MCF 10A (cell line): ENCODE data around the gene CCDC141. TPM values are rescaled to one million over a fixed set of nuclear protein-coding genes. Genes with fewer than 3 reads are reported as not detected.

ENCODE experiments used
- BruUV-seq: library from RNA; stranded (reverse); fragments of 400-500 nt; replicated peaks from 2 replicates; lab custom pipeline; 2021; lab: Mats Ljungman, UMichigan
- CTCF ChIA-PET: fragments of 300-600 bp; sonication (Branson Sonifier 250); formaldehyde crosslinking; extraction: SDS; loops from one replicate; lab custom pipeline; 2021; ENCODE audit warnings: antibody characterized with exemption, inconsistent platforms; lab: Yijun Ruan, JAX
- POLR2A ChIA-PET: fragments of 300-600, 350-650 bp; sonication (Branson Sonifier 250); formaldehyde crosslinking; extraction: SDS; loops from one replicate; lab custom pipeline; 2020; ENCODE audit warnings: antibody characterized with exemption, inconsistent platforms; lab: Yijun Ruan, JAX
- DNase-seq: peaks from one replicate; pipeline ENCODE4 v3.0.0-alpha.2; 2018; ENCODE audit not compliant: unreplicated experiment
- H3K27ac Mint-ChIP-seq: one replicate; pipeline ENCODE4 v1.8.0; 2022; ENCODE audit warnings: mild to moderate bottlenecking, low read depth, mixed read lengths; ENCODE audit not compliant: unreplicated experiment
- H3K27me3 Mint-ChIP-seq: one replicate; pipeline ENCODE4 v1.8.0; 2022; ENCODE audit warnings: mixed read lengths; ENCODE audit not compliant: insufficient read depth, unreplicated experiment
- H3K36me3 Mint-ChIP-seq: one replicate; pipeline ENCODE4 v1.8.0; 2022; ENCODE audit warnings: mild to moderate bottlenecking, moderate library complexity, mixed read lengths; ENCODE audit not compliant: insufficient read depth, unreplicated experiment
- H3K4me1 Mint-ChIP-seq: one replicate; pipeline ENCODE4 v1.8.0; 2022; ENCODE audit warnings: mixed read lengths; ENCODE audit not compliant: insufficient read depth, unreplicated experiment
- H3K4me3 Mint-ChIP-seq: one replicate; pipeline ENCODE4 v1.8.0; 2022; ENCODE audit warnings: mild to moderate bottlenecking, moderate library complexity, mixed read lengths; ENCODE audit not compliant: unreplicated experiment
- H3K9me3 Mint-ChIP-seq: one replicate; pipeline ENCODE4 v1.8.0; 2022; ENCODE audit warnings: mixed read lengths; ENCODE audit not compliant: unreplicated experiment
- CTCF ChIP-seq: fragments of 200-600 bp; IDR thresholded peaks from one replicate; pipeline ENCODE4 v1.8.0; 2022; ENCODE audit warnings: antibody characterized with exemption, mild to moderate bottlenecking; ENCODE audit not compliant: unreplicated experiment
- intact Hi-C: fragments of 100-400 bp; cut with micrococcal nuclease; formaldehyde crosslinking; loops from 2 replicates; pipeline ENCODE4 v1.14.1; 2022
- total RNA-seq: library from RNA; stranded (reverse); gene quantifications from 2 replicates; pipeline ENCODE4 v1.2.3, GENCODE V29; 2022

Gene CCDC141
- total RNA-seq, 1 experiment from 2014 or later: not detected

GRCh38 chr2:178908810-178909209, 141.1 kb downstream of the CCDC141 start:
- H3K36me3 Mint-ChIP-seq: no peaks in the 10 kb centered on the region
- no TSS peak for BruUV-seq
- no peaks in the 10 kb centered on the region for H3K27me3 Mint-ChIP-seq
- no peak for TF ChIP-seq CTCF
- ChIA-PET CTCF (interaction anchor here (0.6 to 3.4 kb wide), 7 partner anchors 11 to 221 kb away, joined by 3 to 16 read pairs (median 3); no protein-coding TSS in a partner anchor), POLR2A (interaction anchor here (1.3 kb wide), 1 partner anchor 10 kb away, joined by 4 read pairs; no protein-coding TSS in a partner anchor)
- no peak for DNase-seq
- intact Hi-C loops: no loop called here
- no peak overlapping the region for H3K4me3 Mint-ChIP-seq
- no peak overlapping the region for H3K27ac Mint-ChIP-seq
- H3K4me1 Mint-ChIP-seq: peaks cover 16% of the 10 kb centered on the region
- H3K9me3 Mint-ChIP-seq: no peaks in the 10 kb centered on the region

DNA sequence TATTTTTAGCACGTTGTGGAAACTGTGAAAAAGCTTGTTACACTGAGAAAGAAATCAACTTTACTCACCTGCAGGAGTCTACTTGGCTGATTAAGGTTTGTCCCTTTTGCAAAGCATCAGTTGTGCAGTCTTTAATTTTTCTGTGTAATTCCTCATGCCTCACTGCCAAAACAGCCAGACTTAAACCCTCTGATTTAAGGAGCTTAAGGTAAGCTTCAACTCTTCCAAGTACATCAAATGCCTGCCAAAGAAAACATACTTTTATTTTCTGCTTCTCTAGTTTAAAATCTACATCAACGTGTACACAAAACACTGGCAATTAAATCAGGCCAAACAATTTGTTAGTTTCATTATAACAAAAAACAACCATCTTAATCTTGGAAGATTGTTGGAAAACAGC, 144.7 kb downstream of the CCDC141 start:
- H3K27me3 Mint-ChIP-seq: no peaks in the 10 kb centered on the region
- H3K27ac Mint-ChIP-seq: no peak overlapping the region
- BruUV-seq: no TSS peak
- ChIA-PET CTCF (interaction anchor here (0.7 to 2.9 kb wide), 8 partner anchors 8 to 143 kb away, joined by 3 to 18 read pairs (median 4); no protein-coding TSS in a partner anchor), POLR2A (no interaction called here)
- no peaks in the 10 kb centered on the region for H3K36me3 Mint-ChIP-seq
- intact Hi-C loops: no loop called here
- peaks cover 8% of the 10 kb centered on the region for H3K4me1 Mint-ChIP-seq
- no peak for TF ChIP-seq CTCF
- no peak overlapping the region for H3K4me3 Mint-ChIP-seq
- no peak for DNase-seq
- no peaks in the 10 kb centered on the region for H3K9me3 Mint-ChIP-seq

GRCh38 chr2:178899656-178900055, 150.3 kb downstream of the CCDC141 start:
- H3K9me3 Mint-ChIP-seq: no peaks in the 10 kb centered on the region
- ChIA-PET CTCF (interaction anchor here (0.8 to 1.9 kb wide), 3 partner anchors 9 to 85 kb away, joined by 3 to 6 read pairs (median 4); no protein-coding TSS in a partner anchor), POLR2A (no interaction called here)
- BruUV-seq: no TSS peak
- no peak for TF ChIP-seq CTCF
- H3K27me3 Mint-ChIP-seq: no peaks in the 10 kb centered on the region
- H3K36me3 Mint-ChIP-seq: no peaks in the 10 kb centered on the region
- H3K4me1 Mint-ChIP-seq: no peaks in the 10 kb centered on the region
- H3K27ac Mint-ChIP-seq: no peak overlapping the region
- no peak for DNase-seq
- no peak overlapping the region for H3K4me3 Mint-ChIP-seq
- intact Hi-C loops: no loop called here

DNA sequence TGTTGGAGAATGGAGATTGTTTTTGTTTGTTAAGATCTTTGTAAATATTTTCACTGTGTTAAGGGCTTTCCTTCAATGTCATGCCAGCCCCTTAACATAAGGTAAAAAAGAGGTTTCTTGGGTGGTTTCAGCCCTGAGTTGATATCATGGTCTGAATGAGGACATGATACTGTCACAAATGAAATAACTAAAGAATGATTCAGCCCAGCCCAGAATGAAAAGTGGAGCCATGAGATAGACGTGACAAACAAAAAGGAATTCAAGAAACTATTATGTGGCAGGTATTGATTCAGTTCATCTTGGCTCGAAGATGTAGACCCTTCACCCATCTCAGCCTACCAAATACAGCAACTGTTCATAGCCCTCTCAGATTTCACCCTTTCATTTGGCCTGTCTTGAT, 154.1 kb downstream of the CCDC141 start:
- no peaks in the 10 kb centered on the region for H3K36me3 Mint-ChIP-seq
- no peaks in the 10 kb centered on the region for H3K4me1 Mint-ChIP-seq
- intact Hi-C loops: no loop called here
- no peak overlapping the region for H3K4me3 Mint-ChIP-seq
- no peak for DNase-seq
- ChIA-PET POLR2A (no interaction called here), CTCF (interaction anchor here (0.5 to 0.7 kb wide), 2 partner anchors 20 to 135 kb away, joined by 3 to 5 read pairs; no protein-coding TSS in a partner anchor)
- TF ChIP-seq CTCF: no peak
- H3K27me3 Mint-ChIP-seq: no peaks in the 10 kb centered on the region
- H3K27ac Mint-ChIP-seq: no peak overlapping the region
- BruUV-seq: no TSS peak
- H3K9me3 Mint-ChIP-seq: no peaks in the 10 kb centered on the region
